OCI-LY3 (cell line): ENCODE measurements around the gene MAPK8IP1.
A peak's percentile ranks its signal among the peaks of the same experiment; 100 is the strongest.

Experiments
- H2AFZ ChIP-seq: fragments of 200-600, 300-600 bp; shearing (Covaris generic); 2 replicates; pipeline ENCODE4 v1.6.0; 2014; ENCODE audit warnings: antibody characterized with exemption, low read depth, low read length
- H3K27ac ChIP-seq: fragments of 200-600, 300-600 bp; sonication (generic); 2 replicates; pipeline ENCODE4 v1.5.1; 2014; ENCODE audit warnings: mild to moderate bottlenecking, low read length, moderate library complexity, mixed read lengths
- H3K27me3 ChIP-seq: fragments of 200-600, 300-600 bp; sonication (generic); 2 replicates; pipeline ENCODE4 v1.6.1; 2014; ENCODE audit warnings: low read depth, low read length, mixed read lengths
- H3K36me3 ChIP-seq: fragments of 200-600, 300-600 bp; sonication (generic); replicated peaks from 2 replicates; pipeline ENCODE3; 2014; ENCODE audit warnings: low read depth, low read length, mixed read lengths
- H3K4me1 ChIP-seq: fragments of 300-600, 200-600 bp; sonication (generic); 2 replicates; pipeline ENCODE4 v1.6.1; 2014; ENCODE audit warnings: low read length, mixed read lengths
- H3K4me2 ChIP-seq: fragments of 200-600, 300-600 bp; sonication (generic); 2 replicates; pipeline ENCODE4 v1.6.1; 2014; ENCODE audit warnings: low read length, mixed read lengths
- H3K4me3 ChIP-seq: fragments of 300-600, 200-600 bp; sonication (generic); 2 replicates; pipeline ENCODE4 v1.5.1; 2014; ENCODE audit warnings: antibody characterized with exemption, mild to moderate bottlenecking, low read length, moderate library complexity
- H3K79me2 ChIP-seq: fragments of 300-600, 200-600 bp; shearing (Covaris generic); 2 replicates; pipeline ENCODE4 v1.6.1; 2014; ENCODE audit warnings: mild to moderate bottlenecking, low read length, mixed read lengths
- H3K9ac ChIP-seq: fragments of 300-600, 200-600 bp; shearing (Covaris generic); 2 replicates; pipeline ENCODE4 v1.6.0; 2014; ENCODE audit warnings: mild to moderate bottlenecking, low read length, moderate library complexity
- H3K9me3 ChIP-seq: fragments of 200-600, 300-600 bp; shearing (Covaris generic); 2 replicates; pipeline ENCODE4 v1.6.1; 2014; ENCODE audit warnings: low read length, mixed read lengths; ENCODE audit not compliant: insufficient read depth
- H4K20me1 ChIP-seq: fragments of 200-600, 300-600 bp; sonication (generic); 2 replicates; pipeline ENCODE4 v1.6.1; 2016; ENCODE audit warnings: low read length, mixed read lengths; ENCODE audit not compliant: insufficient read depth
- CTCF ChIP-seq: fragments of 200-600, 300-600 bp; sonication (generic); IDR thresholded peaks from 2 replicates; pipeline ENCODE4 v1.5.1; 2014; ENCODE audit warnings: antibody characterized with exemption, low read length, low read depth
- EZH2phosphoT487 ChIP-seq: fragments of 200-600 bp; shearing (Covaris generic); IDR thresholded peaks from 2 replicates; pipeline ENCODE4 v1.6.1; 2018; ENCODE audit warnings: antibody characterized with exemption, mixed run types, low read depth

Gene MAPK8IP1

GRCh38 chr11:45847911-45848316 is 37.5 kb upstream of the MAPK8IP1 start:
- no peaks in the 10 kb centered on the region for H3K27me3 ChIP-seq
- H3K79me2 ChIP-seq: peaks cover 54% of the 10 kb centered on the region
- H3K36me3 ChIP-seq: no peaks in the 10 kb centered on the region
- H3K4me1 ChIP-seq: peaks cover 56% of the 10 kb centered on the region
- peaks cover 42% of the 10 kb centered on the region for H4K20me1 ChIP-seq
- peak overlapping the region; percentile 79 for H3K4me3 ChIP-seq
- H3K27ac ChIP-seq: peak overlapping the region; percentile 35
- no peaks in the 10 kb centered on the region for H3K9me3 ChIP-seq
- peak overlapping the region; percentile 80 for H3K4me2 ChIP-seq
- H3K9ac ChIP-seq: peak overlapping the region; percentile 82
- peak; percentile 18; the same call in 1 of the 2 replicates for TF ChIP-seq CTCF
- TF ChIP-seq EZH2phosphoT487: no peak
- peak overlapping the region; percentile 0; the same call in 1 of the 2 replicates for H2AFZ ChIP-seq

- Histone ChIP-seq H2AFZ (no peak overlapping the region), H3K9ac (no peak overlapping the region), H3K27me3 (no peaks in the 10 kb centered on the region), H3K4me3 (peak overlapping the region; percentile 79), H3K4me2 (peak overlapping the region; percentile 80), H3K4me1 (peaks cover 56% of the 10 kb centered on the region), H3K36me3 (no peaks in the 10 kb centered on the region), H3K27ac (no peak overlapping the region), H3K9me3 (no peaks in the 10 kb centered on the region), H3K79me2 (peaks cover 62% of the 10 kb centered on the region), H4K20me1 (peaks cover 49% of the 10 kb centered on the region)
- TF ChIP-seq CTCF: no peak
- no peak for TF ChIP-seq EZH2phosphoT487
Observed at GRCh38 chr11:45848654-45849081, 36.8 kb upstream of the MAPK8IP1 start.

- H3K9ac ChIP-seq: no peak overlapping the region
- no peak overlapping the region for H3K27ac ChIP-seq
- no peaks in the 10 kb centered on the region for H3K9me3 ChIP-seq
- no peak overlapping the region for H2AFZ ChIP-seq
- TF ChIP-seq CTCF (no peak), EZH2phosphoT487 (no peak)
- peaks cover 1% of the 10 kb centered on the region for H3K36me3 ChIP-seq
- no peak overlapping the region for H3K4me2 ChIP-seq
- peaks cover 50% of the 10 kb centered on the region for H3K4me1 ChIP-seq
- peaks cover 79% of the 10 kb centered on the region for H3K79me2 ChIP-seq
- H4K20me1 ChIP-seq: peaks cover 67% of the 10 kb centered on the region
- no peak overlapping the region for H3K4me3 ChIP-seq
- H3K27me3 ChIP-seq: no peaks in the 10 kb centered on the region
Observed at GRCh38 chr11:45850446-45850845, 35.0 kb upstream of the MAPK8IP1 start.

GRCh38 chr11:45851228-45851627 is 34.2 kb upstream of the MAPK8IP1 start:
- H3K4me2 ChIP-seq: no peak overlapping the region
- H3K9ac ChIP-seq: no peak overlapping the region
- peaks cover 7% of the 10 kb centered on the region for H3K36me3 ChIP-seq
- H3K4me3 ChIP-seq: no peak overlapping the region
- no peak overlapping the region for H3K27ac ChIP-seq
- TF ChIP-seq CTCF: no peak
- TF ChIP-seq EZH2phosphoT487: no peak
- no peaks in the 10 kb centered on the region for H3K9me3 ChIP-seq
- H3K27me3 ChIP-seq: no peaks in the 10 kb centered on the region
- H3K79me2 ChIP-seq: peaks cover 85% of the 10 kb centered on the region
- peaks cover 47% of the 10 kb centered on the region for H3K4me1 ChIP-seq
- peaks cover 72% of the 10 kb centered on the region for H4K20me1 ChIP-seq
- no peak overlapping the region for H2AFZ ChIP-seq
